GM19452 (cell line): ENCODE results near the gene PARK7.
"Not testable (repeated sequence)": the region's sequence is repeated elsewhere in the genome, so short reads cannot be mapped to it uniquely, and the experiment has no call there.

Experiments
- ATAC-seq: cut with Tn5 transposase; IDR thresholded peaks from one replicate; pipeline ENCODE4 v1.9.1; 2021; ENCODE audit not compliant: unreplicated experiment

The PARK7 gene

GRCh38 chr1:7942214-7942921 lies 19.1 kb upstream of the PARK7 start:
- no peak for ATAC-seq

DNA sequence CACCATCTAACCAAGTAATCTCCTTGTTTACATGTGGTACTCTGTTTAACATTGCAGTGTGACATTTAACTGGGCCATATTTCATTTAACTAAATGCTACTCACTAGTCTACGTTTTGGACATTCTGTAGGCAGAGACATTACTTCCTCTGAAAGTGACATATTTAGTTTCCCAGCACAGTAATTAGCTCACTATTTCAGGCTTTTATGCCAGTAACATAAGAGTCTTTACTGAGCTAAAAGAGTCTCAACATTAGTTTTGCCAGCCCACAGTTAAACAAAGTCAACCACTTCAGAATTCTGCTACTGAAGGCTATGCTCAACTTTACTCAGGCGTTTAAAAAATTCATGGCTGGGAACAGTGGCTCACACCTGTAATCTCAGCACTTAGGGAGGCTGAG lies 18.3 kb upstream of the PARK7 start:
- no peak for ATAC-seq

DNA sequence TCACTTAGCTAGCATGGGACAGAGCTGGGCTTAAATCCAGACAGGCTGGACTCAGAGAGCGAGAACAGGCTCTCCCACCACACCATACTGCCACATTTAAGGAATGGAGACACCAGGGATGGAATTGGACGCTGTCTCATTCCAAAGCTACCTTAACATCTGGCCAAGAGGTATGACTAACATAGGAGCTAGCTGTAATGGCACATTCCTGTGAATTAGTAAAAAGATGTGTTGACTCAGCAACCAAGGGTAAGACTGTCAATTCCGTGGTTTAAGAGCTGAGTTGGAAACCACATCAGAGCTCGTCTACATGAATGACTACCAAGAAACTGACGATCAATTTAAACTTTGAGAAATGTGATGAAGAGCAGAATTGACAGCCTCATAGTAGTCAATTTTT lies 12.6 kb upstream of the PARK7 start:
- no peak for ATAC-seq

DNA sequence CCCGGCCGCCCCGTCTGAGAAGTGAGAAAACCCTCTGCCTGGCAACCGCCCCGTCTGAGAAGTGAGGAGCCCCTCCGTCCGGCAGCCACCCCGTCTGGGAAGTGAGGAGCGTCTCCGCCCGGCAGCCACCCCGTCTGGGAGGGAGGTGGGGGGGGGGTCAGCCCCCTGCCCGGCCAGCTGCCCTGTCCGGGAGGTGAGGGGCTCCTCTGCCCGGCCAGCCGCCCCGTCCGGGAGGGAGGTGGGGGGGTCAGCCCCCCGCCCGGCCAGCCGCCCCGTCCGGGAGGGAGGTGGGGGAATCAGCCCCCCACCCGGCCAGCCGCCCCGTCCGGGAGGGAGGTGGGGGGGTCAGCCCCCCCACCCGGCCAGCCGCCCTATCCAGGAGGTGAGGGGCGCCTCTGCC lies 8.7 kb upstream of the PARK7 start:
- ATAC-seq, result not testable (repeated sequence)

DNA sequence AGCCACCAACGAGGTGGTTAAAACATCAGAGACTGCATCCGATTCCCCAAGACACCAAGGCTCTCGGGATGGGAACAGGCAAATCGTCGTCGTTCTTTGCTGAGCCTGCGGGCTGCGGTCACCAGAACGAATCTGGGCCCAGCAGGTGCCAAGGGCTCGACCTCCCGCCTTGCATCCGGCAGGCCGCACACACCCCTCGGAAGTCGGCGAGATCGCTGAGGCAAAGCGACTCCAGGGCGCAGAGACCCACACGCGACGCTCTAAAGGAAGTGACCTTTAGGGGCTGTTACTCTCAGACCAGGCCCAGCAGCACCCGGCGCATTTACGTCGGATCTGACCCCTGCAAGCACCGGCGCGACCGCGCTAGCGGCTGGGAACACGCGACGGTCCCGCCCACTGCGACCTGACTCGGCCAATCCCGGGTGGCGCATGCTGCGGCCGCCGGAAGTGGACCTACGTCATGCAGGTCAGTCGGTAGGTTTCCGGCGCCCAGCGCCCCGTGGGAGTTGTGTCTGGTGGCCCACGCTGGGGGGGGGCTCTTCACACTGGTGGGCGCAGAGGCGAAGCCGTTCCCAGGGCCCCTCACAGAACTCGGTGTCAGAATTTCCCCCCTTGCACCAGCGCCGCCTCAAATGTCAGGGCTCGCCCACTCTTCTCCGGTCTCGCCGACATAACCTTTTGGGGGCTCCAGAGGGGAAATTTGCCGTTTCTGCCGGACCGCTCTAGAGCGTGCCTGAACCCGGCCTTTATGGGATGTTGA lies 7.5 kb upstream of the PARK7 start:
- ATAC-seq, result peak; percentile 98

GRCh38 chr1:7954683-7955082 lies 6.8 kb upstream of the PARK7 start:
- no peak for ATAC-seq

- no peak for ATAC-seq
These were observed 5.1 kb upstream of the PARK7 start for GRCh38 chr1:7956218-7957032.

DNA sequence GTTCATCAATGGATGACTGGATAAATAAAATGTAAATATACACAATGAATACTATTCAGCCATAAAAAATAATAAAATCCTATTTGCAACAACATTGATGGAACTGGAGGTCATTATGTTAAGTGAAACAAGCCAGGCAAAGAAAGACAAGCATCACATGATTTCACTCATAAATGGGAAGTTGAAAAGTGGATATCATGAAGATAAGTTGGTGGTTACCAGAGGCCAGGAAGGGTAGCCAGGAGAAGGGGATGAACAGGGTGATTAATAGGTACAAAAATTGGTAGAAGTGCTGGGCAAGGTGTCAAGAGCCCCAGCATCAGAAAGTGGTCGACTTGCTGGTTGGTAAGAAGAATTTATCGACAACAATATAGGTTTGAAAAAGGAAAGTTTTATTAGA lies 1.3 kb upstream of the PARK7 start:
- ATAC-seq, result no peak

DNA sequence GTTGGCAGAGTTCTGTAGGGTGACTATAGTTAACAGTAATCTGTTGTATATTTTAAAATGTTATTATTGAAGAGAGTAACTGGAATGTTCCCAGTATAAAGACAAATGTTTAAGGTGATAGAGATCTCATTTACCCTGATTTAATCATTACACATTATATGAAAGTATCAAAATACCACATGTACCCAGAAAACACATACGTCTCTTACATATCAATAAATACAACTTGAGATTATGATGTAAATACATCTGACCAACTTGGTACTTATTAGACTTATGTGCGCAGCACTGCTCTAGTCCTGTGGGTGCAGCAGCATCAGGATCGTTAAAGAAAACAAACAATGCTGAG lies 670 bp upstream of the PARK7 start:
- ATAC-seq, result peak; percentile 24

GRCh38 chr1:7962014-7962335 lies 464 bp downstream of the PARK7 start:
- no peak for ATAC-seq

DNA sequence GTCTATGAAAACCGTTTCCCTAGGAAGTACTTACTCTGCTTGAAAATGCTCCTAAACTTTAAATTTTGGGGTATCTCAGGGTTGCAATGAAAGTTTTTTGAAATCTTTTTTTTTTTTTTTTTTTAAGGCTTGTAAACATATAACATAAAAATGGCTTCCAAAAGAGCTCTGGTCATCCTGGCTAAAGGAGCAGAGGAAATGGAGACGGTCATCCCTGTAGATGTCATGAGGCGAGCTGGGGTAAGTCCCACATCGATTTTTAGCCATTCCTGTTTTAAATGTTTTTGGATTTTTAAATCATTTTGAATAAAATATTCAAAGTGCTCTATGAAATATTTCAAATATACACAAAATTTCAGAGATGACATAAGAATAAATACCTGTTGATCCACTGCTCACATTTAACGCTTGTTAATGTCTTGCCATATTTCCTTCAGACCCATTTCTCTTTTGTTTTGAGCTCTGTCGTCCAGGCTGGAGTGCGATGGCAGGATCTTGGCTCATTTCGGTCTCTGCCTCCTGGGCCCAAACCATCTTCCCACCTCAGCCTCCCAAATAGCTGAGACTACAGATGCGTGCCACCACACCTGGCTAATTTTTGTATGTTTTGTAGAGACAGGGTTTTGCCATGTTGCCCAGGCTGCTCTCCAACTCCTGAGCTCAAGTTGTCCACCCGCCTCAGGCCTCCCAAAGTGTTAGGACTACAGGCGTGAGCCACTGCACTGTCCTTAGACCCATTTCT lies 1.3 kb downstream of the PARK7 start:
- ATAC-seq, result no peak

GRCh38 chr1:7963378-7963730 lies 1.8 kb downstream of the PARK7 start:
- ATAC-seq, result not testable (repeated sequence)

DNA sequence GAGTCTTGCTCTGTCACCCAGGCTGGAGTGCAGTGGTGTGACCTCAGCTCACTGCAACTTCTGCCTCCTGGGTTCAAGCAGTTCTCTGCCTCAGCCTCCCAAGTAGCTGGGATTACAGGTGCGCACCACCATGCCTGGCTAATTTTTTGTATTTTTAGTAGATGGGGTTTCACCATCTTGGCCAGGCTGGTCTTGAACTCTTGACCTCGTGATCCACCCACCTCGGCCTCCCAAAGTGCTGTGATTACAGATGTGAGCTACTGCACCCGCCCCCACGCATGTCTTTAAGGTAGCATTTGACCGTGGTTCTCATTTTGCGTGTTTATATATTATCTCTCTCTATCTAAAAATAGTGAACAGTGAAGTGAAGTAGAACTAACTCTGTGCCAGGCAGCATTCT lies 2.3 kb downstream of the PARK7 start:
- not testable (repeated sequence) for ATAC-seq

DNA sequence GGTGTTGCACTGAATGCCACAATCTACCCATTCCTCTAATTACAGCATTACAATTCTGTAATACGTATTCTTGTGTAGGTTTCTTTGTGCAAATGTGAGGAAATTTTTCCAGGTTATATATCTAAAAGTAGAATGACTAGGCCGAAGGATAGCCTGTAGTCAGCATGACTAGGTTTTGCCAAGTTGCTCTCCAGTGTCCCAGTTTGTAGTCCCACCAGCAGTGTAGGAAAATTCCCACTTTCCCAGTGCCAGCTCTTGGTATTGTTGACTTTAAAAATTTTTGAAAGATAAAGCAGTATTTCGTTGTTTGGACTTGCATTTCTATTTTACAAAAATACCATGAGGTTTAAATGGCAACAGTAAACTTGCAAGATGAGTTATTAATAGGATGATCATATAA lies 3.0 kb downstream of the PARK7 start:
- ATAC-seq, result no peak

- no peak for ATAC-seq
These were observed 5.7 kb downstream of the PARK7 start for GRCh38 chr1:7967196-7967595.

GRCh38 chr1:7967651-7968050 lies 6.1 kb downstream of the PARK7 start:
- no peak for ATAC-seq

DNA sequence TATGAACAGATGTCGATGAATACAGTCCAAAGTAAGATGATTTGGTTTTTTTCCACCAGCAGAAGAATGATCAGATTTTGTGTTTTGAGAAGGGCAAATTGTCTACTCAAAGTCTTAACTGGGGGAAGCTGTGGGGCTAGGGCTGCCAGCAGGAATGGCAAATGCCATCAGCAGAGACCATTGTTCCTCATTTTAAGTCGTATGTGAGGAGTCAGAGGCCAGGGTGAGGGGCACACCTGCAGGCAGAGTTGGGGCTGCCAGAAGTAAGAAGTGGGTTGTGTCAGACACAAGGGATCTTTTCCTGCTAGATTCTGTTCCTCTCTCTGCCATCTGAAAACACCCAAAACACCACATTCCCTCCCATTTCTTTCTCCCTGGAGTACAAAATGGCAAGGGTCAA lies 8.7 kb downstream of the PARK7 start:
- ATAC-seq, result no peak

GRCh38 chr1:7971024-7971423 lies 9.5 kb downstream of the PARK7 start:
- ATAC-seq, result no peak

- no peak for ATAC-seq
These were observed 10.8 kb downstream of the PARK7 start for GRCh38 chr1:7972285-7972684.

DNA sequence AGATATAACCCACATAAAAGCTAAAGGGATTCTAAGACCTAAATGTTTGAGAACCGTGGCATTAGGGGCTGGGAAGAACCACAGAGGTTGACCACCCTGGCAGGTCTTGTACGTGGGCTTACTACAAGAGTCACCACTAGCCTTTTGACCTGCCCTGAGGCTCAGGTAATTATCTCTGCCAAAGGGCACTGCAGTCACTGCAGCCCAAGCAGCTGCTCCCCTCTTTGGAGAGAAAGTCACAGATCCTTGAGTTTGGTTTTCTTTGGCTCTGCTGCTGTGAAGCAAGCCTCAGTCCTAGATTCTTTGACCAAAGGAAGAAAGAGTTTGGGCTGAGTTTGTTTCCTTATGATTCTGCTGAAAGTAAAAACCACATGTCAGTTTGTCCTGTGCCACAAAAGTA lies 11.6 kb downstream of the PARK7 start:
- no peak for ATAC-seq

DNA sequence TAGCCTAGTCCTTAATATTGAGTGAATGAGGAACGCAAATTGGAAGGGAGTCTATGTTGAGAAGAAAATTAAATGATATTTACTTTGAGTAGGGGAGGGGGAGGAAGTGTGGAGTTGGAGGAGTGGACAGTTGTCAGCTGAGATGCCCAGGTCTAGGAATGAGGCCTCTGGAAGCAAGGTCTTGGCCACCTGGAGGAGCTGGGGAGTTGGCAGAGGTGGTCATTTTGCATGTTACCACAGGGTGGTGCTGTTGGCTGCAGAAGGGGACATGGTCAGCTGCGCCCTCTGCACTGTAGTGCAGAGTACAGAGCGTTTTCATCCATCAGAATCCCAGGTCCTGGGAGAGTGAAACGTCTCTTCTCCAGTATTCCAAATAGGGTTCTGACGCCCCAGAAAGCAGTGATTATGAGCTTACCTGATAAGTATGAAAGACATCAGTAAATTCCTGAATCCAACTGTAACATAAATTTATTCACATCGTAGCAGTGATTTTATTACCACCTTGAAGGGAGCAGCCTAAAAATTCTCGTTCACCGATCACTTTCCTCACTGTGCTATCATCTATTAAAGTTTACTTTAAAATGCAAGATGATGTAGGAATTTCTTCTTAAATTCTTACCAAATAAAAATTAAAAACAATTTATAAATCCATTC lies 13.8 kb downstream of the PARK7 start:
- no peak for ATAC-seq
